Natural killer cell treated with Interleukin-12 subunit alpha and Interleukin-12 subunit beta and Interleukin-15 and Interleukin-18, amount 100 ng/mL, for 72 hours (primary cell): ENCODE results near the gene AGBL1. TPM values are rescaled to one million over a fixed set of nuclear protein-coding genes. Genes with fewer than 3 reads are reported as not detected.

Experiments used
- ATAC-seq, 2 donors: fragments of 150-1000 bp; cut with Tn5 transposase in 1 of 2; sonication (Bioruptor Pico), chemical (Tn5 transposase) in 1 of 2; 2 replicates each; pipeline ENCODE4 v1.10.0; 2021
- DNase-seq: peaks from one replicate; pipeline ENCODE4 v3.0.0; 2022; ENCODE audit warnings: low spot score
- H3K27ac Mint-ChIP-seq, 2 donors: 1 replicate in 1 of 2; 2 replicates in 1 of 2; pipeline ENCODE4 v1.8.0; 2022; ENCODE audit warnings: mixed read lengths in 2 of 2, mild to moderate bottlenecking in 1 of 2, moderate library complexity in 1 of 2
- H3K27me3 Mint-ChIP-seq, 2 donors: 1 replicate in 1 of 2; 2 replicates in 1 of 2; pipeline ENCODE4 v1.8.0; 2022; ENCODE audit warnings: mixed read lengths in 2 of 2
- H3K36me3 Mint-ChIP-seq: one replicate; pipeline ENCODE4 v1.8.0; 2022; ENCODE audit warnings: mixed read lengths
- H3K4me1 Mint-ChIP-seq, 2 donors: 1 replicate in 1 of 2; 2 replicates in 1 of 2; pipeline ENCODE4 v1.8.0; 2022; ENCODE audit warnings: low read depth in 2 of 2, mixed read lengths in 2 of 2, mild to moderate bottlenecking in 1 of 2
- H3K4me3 Mint-ChIP-seq: one replicate; pipeline ENCODE4 v1.8.0; 2022; ENCODE audit warnings: mixed read lengths
- H3K9me3 Mint-ChIP-seq: 2 replicates; pipeline ENCODE4 v1.8.0; 2022; ENCODE audit warnings: mixed read lengths
- total RNA-seq, 2 donors: library from RNA; stranded (reverse); gene quantifications; one replicate each; pipeline ENCODE4 v1.2.3, GENCODE V29; 2022

The AGBL1 gene
- total RNA-seq, 2 donors from 2014 or later: not detected

- ATAC-seq: no peak
- H3K36me3 Mint-ChIP-seq: no peaks in the 10 kb centered on the region
- no peak for DNase-seq
- H3K27me3 Mint-ChIP-seq: peaks cover 0 to 16% of the 10 kb centered on the region in 2 donors
- H3K4me1 Mint-ChIP-seq: no peaks in the 10 kb centered on the region
- no peak overlapping the region for H3K4me3 Mint-ChIP-seq
- H3K27ac Mint-ChIP-seq: no peak overlapping the region
- H3K9me3 Mint-ChIP-seq: peaks cover 8% of the 10 kb centered on the region
These were observed 512.5 kb downstream of the AGBL1 start for GRCh38 chr15:86591994-86592735.

DNA sequence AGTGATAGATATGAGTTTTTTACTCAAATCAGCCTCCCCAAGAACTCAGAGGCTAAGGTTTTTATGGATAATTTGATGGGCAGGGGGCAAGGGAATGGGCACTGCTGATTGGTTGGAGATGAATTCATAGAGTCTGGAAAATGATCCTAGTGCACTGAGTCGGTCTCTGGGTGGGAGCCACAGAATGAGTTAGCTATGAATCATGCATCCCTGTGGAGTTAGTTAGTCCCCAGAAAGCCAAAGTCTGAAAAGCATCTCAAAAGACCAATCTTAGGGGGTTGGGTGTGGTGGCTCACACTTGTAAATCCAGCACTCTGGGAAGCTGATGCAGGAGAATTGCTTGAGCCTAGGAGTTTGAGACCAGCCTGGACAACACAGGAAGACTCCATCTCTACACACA lies 516.1 kb downstream of the AGBL1 start:
- H3K27me3 Mint-ChIP-seq: peaks cover 0 to 20% of the 10 kb centered on the region in 2 donors
- no peak overlapping the region for H3K27ac Mint-ChIP-seq
- ATAC-seq: no peak
- no peak for DNase-seq
- H3K36me3 Mint-ChIP-seq: no peaks in the 10 kb centered on the region
- H3K4me1 Mint-ChIP-seq: no peaks in the 10 kb centered on the region
- H3K9me3 Mint-ChIP-seq: peaks cover 11% of the 10 kb centered on the region
- H3K4me3 Mint-ChIP-seq: no peak overlapping the region

DNA sequence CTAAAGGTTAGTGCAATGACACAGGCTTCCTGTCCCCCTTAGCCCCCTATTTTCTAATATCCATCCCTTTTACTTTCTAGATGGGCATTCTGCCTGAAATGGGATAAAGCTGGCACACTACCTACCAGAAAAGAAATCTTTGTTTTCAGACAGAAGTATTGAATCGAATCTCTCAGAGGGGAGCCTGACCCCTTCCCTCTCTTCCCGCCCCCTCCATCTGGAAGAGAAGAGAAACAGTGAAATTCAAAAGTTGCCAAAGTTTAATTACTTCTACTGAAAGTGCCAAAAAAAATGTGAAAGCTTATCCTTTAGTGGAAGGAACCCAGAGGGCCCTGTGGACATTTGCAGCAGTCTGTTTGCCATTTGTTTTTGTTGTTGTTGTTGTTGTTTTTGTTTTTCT lies 523.8 kb downstream of the AGBL1 start:
- Mint-ChIP-seq H3K4me1 (no peaks in the 10 kb centered on the region), H3K36me3 (peaks cover 4% of the 10 kb centered on the region), H3K27me3 (peaks cover 7 to 15% of the 10 kb centered on the region in 2 donors), H3K27ac (no peak overlapping the region), H3K4me3 (no peak overlapping the region), H3K9me3 (no peaks in the 10 kb centered on the region)
- DNase-seq: no peak
- ATAC-seq: no peak

- Mint-ChIP-seq H3K9me3 (no peaks in the 10 kb centered on the region), H3K4me3 (no peak overlapping the region), H3K36me3 (peaks cover 4% of the 10 kb centered on the region), H3K27ac (no peak overlapping the region), H3K4me1 (peaks cover 9 to 10% of the 10 kb centered on the region in 2 donors), H3K27me3 (peaks cover 7 to 17% of the 10 kb centered on the region in 2 donors)
- no peak for ATAC-seq
- no peak for DNase-seq
These were observed 529.0 kb downstream of the AGBL1 start for GRCh38 chr15:86608461-86609205.

- ATAC-seq: no peak
- no peak overlapping the region for H3K4me3 Mint-ChIP-seq
These were observed 529.6 kb downstream of the AGBL1 start for GRCh38 chr15:86609275-86609674.

GRCh38 chr15:86610038-86610437 lies 530.4 kb downstream of the AGBL1 start:
- peak in 1 of 2 donors; percentile 62 for ATAC-seq
- peaks cover 12 to 18% of the 10 kb centered on the region in 2 donors for H3K4me1 Mint-ChIP-seq
- no peak overlapping the region for H3K27ac Mint-ChIP-seq
- peaks cover 7 to 17% of the 10 kb centered on the region in 2 donors for H3K27me3 Mint-ChIP-seq
- peaks cover 3% of the 10 kb centered on the region for H3K9me3 Mint-ChIP-seq
- H3K4me3 Mint-ChIP-seq: no peak overlapping the region
- DNase-seq: no peak
- peaks cover 4% of the 10 kb centered on the region for H3K36me3 Mint-ChIP-seq

More at GRCh38 chr15:86609275-86609674, 529.6 kb downstream of the AGBL1 start:
- Mint-ChIP-seq H3K27me3 (peaks cover 7 to 17% of the 10 kb centered on the region in 2 donors), H3K9me3 (no peaks in the 10 kb centered on the region), H3K27ac (no peak overlapping the region), H3K4me1 (peaks cover 9 to 10% of the 10 kb centered on the region in 2 donors), H3K36me3 (peaks cover 4% of the 10 kb centered on the region)
- no peak for DNase-seq

GRCh38 chr15:86611417-86612040 lies 531.9 kb downstream of the AGBL1 start:
- peaks cover 6% of the 10 kb centered on the region for H3K9me3 Mint-ChIP-seq
- H3K4me1 Mint-ChIP-seq: peaks cover 16 to 28% of the 10 kb centered on the region in 2 donors
- peaks cover 7 to 12% of the 10 kb centered on the region in 2 donors for H3K27me3 Mint-ChIP-seq
- no peak overlapping the region for H3K4me3 Mint-ChIP-seq
- H3K27ac Mint-ChIP-seq: no peak overlapping the region
- no peak for DNase-seq
- no peaks in the 10 kb centered on the region for H3K36me3 Mint-ChIP-seq
- ATAC-seq: peak in 1 of 2 donors; percentile 76

- Mint-ChIP-seq H3K9me3 (peaks cover 6% of the 10 kb centered on the region), H3K27ac (no peak overlapping the region), H3K4me1 (peaks cover 16 to 28% of the 10 kb centered on the region in 2 donors), H3K36me3 (no peaks in the 10 kb centered on the region), H3K27me3 (peaks cover 0 to 4% of the 10 kb centered on the region in 2 donors), H3K4me3 (no peak overlapping the region)
- ATAC-seq (no peak), DNase-seq (no peak)
These were observed 535.7 kb downstream of the AGBL1 start for GRCh38 chr15:86615411-86615810.

- ATAC-seq (no peak), DNase-seq (no peak)
- peaks cover 16 to 28% of the 10 kb centered on the region in 2 donors for H3K4me1 Mint-ChIP-seq
- peaks cover 6% of the 10 kb centered on the region for H3K9me3 Mint-ChIP-seq
- H3K36me3 Mint-ChIP-seq: no peaks in the 10 kb centered on the region
- no peak overlapping the region for H3K27ac Mint-ChIP-seq
- peaks cover 0 to 6% of the 10 kb centered on the region in 2 donors for H3K27me3 Mint-ChIP-seq
- no peak overlapping the region for H3K4me3 Mint-ChIP-seq
These were observed 536.1 kb downstream of the AGBL1 start for GRCh38 chr15:86615816-86616215.

DNA sequence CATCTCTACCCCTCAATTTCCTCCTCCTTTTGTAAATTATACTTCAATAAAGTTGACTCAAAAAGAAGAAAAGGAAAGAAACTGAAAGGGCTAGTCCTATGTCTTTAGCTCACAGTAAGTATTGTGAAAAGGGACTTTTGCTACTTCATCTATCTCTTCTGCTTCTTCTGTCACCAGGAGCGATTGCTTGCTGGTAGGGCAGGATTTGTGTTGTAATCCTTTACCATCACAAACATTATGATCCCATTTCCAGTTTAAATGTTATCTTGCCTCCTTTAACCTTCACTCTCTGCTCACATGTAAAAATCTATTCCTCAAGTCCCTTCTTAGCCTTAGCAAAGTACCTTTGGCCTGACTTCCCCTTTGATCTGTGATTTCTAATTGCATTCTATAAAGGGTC lies 537.1 kb downstream of the AGBL1 start:
- H3K36me3 Mint-ChIP-seq: no peaks in the 10 kb centered on the region
- DNase-seq: no peak
- peaks cover 6% of the 10 kb centered on the region for H3K9me3 Mint-ChIP-seq
- ATAC-seq: no peak
- peaks cover 9 to 20% of the 10 kb centered on the region in 2 donors for H3K4me1 Mint-ChIP-seq
- peaks cover 0 to 7% of the 10 kb centered on the region in 2 donors for H3K27me3 Mint-ChIP-seq
- no peak overlapping the region for H3K4me3 Mint-ChIP-seq
- no peak overlapping the region for H3K27ac Mint-ChIP-seq

DNA sequence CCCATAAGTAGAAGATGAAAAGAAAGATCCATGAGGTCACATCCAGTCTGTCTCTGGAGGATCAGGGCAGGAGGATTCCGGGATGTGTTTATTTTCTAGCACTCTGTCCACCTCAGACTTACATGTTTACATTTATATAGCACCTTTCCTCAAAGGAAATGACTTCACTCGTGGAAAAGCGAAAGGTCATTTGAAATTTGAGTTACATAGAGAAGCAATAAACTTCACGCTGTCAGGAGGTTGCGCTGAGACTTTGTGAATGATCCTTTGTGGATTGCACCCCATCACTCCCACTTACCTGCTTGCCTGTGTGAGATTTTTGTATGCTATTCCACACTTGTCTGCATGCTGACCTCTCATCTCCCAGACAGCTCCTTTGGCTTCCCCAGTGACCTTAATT lies 540.5 kb downstream of the AGBL1 start:
- Mint-ChIP-seq H3K36me3 (no peaks in the 10 kb centered on the region), H3K9me3 (peaks cover 2% of the 10 kb centered on the region), H3K27ac (no peak overlapping the region), H3K4me3 (no peak overlapping the region), H3K4me1 (peaks cover 9 to 19% of the 10 kb centered on the region in 2 donors), H3K27me3 (peaks cover 0 to 7% of the 10 kb centered on the region in 2 donors)
- DNase-seq: no peak
- ATAC-seq: no peak

DNA sequence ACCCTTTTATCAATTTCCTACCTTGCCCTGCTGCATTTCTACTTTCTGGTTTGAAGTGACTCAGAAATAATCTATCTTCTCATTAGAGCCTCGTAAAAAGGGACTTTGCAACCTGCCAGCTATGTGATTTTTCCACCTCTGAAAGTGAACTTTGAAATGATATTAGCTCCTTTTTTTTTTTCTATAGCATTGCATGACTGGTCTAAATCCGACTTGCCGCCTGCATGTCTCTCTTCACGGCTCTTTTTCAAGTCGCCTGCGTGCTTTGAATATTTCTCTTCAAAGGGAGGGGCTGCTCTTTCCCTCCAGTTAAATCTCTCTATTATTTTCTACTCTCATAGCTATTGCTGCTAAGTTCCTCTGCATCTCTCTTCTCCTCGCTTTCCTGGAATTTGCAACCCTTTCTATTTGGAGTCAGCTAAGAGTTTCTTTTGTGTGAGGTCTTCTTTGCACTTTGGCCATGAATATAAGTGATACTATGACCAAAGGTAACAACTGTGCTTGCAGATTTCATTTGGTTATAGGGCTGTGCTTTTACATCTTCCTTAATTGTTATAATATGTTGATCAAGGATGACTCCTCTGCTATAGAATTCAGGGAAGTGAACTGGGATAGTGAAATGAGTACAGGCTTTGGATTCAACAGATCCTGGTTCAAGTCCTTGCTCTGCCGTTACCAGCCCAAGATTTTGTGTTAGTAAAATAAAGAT lies 541.1 kb downstream of the AGBL1 start:
- Mint-ChIP-seq H3K4me1 (peaks cover 7 to 12% of the 10 kb centered on the region in 2 donors), H3K36me3 (no peaks in the 10 kb centered on the region), H3K9me3 (no peaks in the 10 kb centered on the region), H3K27me3 (peaks cover 0 to 7% of the 10 kb centered on the region in 2 donors), H3K4me3 (no peak overlapping the region), H3K27ac (no peak overlapping the region)
- ATAC-seq: no peak
- no peak for DNase-seq

DNA sequence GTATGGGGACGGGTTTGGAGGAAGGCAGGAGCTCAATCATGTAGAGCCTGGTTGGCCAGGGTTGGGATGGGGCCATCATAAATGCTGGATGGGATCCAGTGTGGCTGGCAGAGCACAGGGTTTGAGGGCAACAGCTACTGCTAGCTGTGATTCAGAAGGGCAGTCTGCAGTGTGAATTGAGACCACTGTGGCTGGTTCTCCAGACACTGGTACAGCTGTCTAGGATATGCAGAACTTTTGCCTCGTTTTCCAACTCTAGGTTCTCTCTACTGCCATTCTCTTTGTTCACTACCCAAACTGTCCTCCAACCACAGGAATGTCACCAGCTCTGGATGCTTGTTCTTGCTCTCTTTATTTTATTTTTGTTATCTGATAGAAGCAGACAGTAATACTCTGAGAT lies 543.6 kb downstream of the AGBL1 start:
- ATAC-seq (no peak), DNase-seq (no peak)
- H3K9me3 Mint-ChIP-seq: no peaks in the 10 kb centered on the region
- H3K27ac Mint-ChIP-seq: no peak overlapping the region
- peaks cover 0 to 9% of the 10 kb centered on the region in 2 donors for H3K27me3 Mint-ChIP-seq
- H3K4me3 Mint-ChIP-seq: no peak overlapping the region
- no peaks in the 10 kb centered on the region for H3K36me3 Mint-ChIP-seq
- H3K4me1 Mint-ChIP-seq: peaks cover 7 to 10% of the 10 kb centered on the region in 2 donors
